HFF-Myc (cell line): ENCODE results near the gene FLT3.

ENCODE experiments used
- DNase-seq: peaks from one replicate; pipeline ENCODE4 v3.0.0-alpha.2; 2011; ENCODE audit warnings: low read depth; ENCODE audit errors: extremely low read depth
- H3K4me3 ChIP-seq: replicated peaks from 2 replicates; pipeline ENCODE4 v1.5.1; 2011; ENCODE audit warnings: low read depth, mild to moderate bottlenecking, control low read depth, low read length
- TF ChIP-seq, protein P1 (sequence below): IDR thresholded peaks from 2 replicates; pipeline ENCODE4 v1.5.1; 2012; ENCODE audit warnings: mild to moderate bottlenecking, low read depth, low read length, control low read depth; ENCODE audit errors: missing control alignments

FLT3 gene

DNA sequence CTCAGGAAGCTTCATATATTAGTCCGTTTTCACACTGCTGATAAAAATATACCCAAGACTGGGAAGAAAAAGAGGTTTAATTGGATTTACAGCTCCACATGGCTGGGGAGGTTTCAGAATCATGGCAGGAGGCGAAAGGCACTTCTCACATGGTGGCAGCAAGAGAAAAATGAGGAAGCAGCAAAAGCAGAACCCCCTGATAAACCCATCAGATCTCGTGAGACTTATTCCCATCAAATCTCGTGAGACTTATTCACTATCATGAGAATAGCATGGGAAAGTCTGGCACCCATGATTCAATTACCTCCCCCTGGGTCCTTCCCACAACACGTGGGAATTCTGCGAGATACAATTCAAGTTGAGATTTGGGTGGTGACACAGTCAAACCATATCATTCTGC, 23.1 kb downstream of the FLT3 start:
- TF ChIP-seq, protein P1, sequence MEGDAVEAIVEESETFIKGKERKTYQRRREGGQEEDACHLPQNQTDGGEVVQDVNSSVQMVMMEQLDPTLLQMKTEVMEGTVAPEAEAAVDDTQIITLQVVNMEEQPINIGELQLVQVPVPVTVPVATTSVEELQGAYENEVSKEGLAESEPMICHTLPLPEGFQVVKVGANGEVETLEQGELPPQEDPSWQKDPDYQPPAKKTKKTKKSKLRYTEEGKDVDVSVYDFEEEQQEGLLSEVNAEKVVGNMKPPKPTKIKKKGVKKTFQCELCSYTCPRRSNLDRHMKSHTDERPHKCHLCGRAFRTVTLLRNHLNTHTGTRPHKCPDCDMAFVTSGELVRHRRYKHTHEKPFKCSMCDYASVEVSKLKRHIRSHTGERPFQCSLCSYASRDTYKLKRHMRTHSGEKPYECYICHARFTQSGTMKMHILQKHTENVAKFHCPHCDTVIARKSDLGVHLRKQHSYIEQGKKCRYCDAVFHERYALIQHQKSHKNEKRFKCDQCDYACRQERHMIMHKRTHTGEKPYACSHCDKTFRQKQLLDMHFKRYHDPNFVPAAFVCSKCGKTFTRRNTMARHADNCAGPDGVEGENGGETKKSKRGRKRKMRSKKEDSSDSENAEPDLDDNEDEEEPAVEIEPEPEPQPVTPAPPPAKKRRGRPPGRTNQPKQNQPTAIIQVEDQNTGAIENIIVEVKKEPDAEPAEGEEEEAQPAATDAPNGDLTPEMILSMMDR, result no peak
- no peak for DNase-seq
- no peak overlapping the region for H3K4me3 ChIP-seq

DNA sequence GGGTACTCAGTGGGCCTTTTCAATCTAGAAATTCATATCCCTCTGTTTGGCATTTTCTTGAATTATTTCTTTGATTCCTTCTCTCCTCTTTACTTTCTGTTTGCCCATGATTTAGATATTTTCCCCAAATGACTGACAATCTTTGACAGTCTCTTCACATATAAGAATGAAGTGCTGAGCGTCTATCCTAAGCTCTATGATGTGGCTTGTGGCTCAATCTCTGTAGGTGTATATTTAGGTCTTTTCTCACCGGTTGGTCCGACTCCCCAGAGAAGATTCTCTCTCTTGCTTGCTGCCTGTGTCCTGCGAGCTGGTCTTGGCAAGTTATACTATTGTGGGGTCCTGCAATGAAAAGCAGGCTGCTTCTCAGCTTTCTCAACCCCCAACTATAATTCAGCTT, 29.0 kb downstream of the FLT3 start:
- TF ChIP-seq, protein P1, result no peak
- DNase-seq, result no peak
- H3K4me3 ChIP-seq, result no peak overlapping the region

DNA sequence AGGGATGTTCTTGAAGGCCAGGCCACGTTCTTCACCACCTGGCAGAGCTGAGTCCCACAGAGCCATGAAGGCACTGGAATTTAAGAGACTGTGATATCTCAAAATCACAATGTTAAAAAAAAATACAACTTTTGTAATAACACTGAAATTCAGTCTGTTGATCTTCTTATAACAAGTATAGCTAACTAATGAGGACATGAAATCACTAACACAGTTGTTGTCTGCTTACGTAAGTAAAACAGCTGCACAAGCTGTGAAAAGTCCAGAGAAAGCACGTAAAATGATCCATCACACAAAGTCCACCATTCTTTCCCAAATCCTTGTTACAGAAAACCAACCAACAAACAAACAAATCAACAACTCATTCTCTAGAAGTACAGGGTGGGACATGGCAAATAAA, 32.9 kb downstream of the FLT3 start:
- TF ChIP-seq, protein P1, result no peak
- H3K4me3 ChIP-seq, result no peak overlapping the region
- DNase-seq, result no peak

DNA sequence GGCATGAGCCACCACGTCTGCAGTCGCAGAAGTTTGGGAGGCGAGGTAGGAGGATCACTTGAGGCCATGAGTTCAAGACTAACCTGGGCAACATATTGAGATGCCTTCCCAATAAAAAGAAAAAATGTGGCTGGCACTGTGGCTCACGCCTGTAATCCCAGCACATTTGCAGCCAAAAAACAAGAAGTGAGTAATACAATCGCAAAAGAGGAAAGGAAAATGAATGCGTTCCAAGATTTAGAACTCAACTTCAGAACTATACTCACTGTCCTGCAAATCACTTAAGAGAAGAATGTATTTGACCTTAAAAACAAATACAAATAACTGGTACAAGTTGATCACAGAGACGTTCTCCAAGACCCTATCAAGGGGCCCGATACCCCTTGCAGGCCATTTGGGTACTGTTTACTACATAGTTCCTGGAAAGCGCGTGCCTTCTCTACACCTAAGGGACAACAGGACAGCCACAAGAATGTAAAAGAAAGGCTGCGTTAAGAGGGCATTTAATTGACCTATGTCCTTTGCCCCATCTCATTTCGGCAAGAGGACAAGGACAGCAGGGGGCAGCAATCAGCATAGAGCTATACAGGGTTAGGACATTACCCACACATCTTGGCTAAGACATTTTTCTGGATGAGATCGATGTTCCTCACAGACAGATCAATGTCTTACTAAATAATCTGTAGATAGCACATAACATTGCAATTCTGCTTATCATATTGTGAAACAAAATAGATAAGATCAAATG, 41.3 kb downstream of the FLT3 start:
- no peak for DNase-seq
- TF ChIP-seq, protein P1, result peak; percentile 56
- H3K4me3 ChIP-seq, result no peak overlapping the region

DNA sequence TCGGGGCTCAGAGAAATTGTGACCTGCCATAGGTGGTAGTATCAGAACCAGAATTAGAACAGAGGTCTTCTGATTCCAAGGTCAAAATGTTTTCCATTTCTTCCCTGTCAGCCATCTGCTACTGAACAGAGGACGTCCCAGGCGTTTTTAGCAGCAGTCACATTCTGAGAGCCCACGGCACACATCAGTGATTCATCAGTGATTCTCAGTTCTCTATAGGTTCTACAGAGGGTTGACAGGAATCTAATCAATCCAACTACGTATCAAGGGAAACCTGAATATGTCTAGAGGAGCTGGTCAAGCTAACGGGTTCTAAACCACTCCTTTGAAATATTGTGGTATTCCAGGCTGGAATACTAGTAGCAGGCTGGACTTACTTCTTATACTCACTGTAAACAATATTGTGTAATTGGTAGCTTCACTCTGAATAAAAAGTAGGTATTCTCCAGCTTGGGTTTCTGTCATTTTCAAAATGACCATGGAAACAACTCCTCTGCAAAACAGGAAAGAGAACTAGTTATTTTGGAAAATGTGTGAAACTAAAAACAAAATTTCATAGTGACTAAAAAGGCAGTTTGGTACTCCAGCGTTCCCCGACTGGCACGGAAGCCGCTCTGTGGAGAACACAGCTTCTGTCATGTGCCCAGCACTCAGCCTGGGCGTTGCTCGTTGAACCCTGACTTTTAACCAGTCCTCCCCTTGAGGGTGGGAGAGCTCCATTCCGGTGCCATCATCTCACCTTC, 43.2 kb downstream of the FLT3 start:
- TF ChIP-seq, protein P1, result no peak
- no peak for DNase-seq
- H3K4me3 ChIP-seq, result no peak overlapping the region

DNA sequence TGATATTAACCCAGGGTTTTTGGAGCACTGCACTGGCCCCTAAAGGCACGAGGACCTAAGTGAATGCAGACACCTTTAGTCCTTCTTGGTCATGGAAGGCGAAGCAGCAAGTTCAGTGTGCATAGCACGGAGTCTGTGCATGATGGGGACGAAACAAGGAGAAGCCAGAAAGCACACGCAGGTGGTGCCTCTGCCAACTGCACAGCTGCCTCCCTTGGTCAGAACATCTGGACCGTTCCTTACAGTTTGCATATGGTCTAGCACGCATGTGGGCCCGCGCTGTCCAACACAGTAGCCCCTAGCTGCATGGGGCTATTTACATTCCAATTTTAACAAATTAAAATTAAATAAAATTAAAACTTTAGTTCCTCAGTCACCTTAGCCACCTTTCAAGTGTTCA, 44.0 kb downstream of the FLT3 start:
- no peak overlapping the region for H3K4me3 ChIP-seq
- TF ChIP-seq, protein P1, result no peak
- no peak for DNase-seq
